Measurements from ENCODE around the gene SPTBN1.
"Not testable (repeated sequence)": the region's sequence is repeated elsewhere in the genome, so short reads cannot be mapped to it uniquely, and the experiment has no call there.

The SPTBN1 gene

DNA sequence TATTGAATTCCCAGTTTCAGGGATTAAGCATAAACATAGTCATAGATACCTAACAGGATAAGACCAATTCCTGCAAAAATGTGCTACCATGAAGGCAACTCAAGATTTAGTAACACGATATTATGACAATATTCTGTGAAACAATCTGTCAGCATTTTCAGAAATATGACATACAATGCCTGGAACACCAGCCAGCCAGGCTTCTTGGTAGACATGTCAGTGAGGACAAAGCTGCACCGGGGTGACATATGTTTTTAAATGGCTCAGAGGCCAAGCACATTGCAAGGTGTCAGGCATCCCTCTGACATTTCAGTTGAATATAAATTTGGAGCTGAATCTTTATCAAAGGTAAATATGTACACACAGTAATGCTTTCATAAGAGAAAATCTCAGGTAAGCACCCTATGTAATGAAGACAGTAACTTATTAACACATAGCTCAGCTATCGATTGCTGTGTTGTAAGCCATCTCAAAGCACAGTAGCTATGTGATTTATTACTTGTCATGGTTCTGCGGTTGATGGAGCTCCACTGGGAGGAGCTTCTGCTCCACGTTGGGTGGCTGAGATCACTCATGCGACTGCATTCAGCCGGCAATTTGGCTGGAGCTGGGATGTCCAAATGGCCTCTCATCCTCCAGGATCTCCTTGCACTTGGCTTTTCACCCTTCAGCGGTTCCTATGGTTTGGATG lies 235.5 kb downstream of the SPTBN1 start:
- in situ Hi-C loops (cut with MboI; ENCODE audit: low pct_unique_long_range_greater_than_20kb, low sequenced_read_pairs, unreplicated experiment): no loop called here
- DNase-seq (ENCODE audit: low spot score): no peak
- TF ChIP-seq, protein P1, sequence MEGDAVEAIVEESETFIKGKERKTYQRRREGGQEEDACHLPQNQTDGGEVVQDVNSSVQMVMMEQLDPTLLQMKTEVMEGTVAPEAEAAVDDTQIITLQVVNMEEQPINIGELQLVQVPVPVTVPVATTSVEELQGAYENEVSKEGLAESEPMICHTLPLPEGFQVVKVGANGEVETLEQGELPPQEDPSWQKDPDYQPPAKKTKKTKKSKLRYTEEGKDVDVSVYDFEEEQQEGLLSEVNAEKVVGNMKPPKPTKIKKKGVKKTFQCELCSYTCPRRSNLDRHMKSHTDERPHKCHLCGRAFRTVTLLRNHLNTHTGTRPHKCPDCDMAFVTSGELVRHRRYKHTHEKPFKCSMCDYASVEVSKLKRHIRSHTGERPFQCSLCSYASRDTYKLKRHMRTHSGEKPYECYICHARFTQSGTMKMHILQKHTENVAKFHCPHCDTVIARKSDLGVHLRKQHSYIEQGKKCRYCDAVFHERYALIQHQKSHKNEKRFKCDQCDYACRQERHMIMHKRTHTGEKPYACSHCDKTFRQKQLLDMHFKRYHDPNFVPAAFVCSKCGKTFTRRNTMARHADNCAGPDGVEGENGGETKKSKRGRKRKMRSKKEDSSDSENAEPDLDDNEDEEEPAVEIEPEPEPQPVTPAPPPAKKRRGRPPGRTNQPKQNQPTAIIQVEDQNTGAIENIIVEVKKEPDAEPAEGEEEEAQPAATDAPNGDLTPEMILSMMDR (IDR thresholded peaks at IDR 0.05; ENCODE audit: extremely low read depth, insufficient read depth, missing control alignments): no peak

DNA sequence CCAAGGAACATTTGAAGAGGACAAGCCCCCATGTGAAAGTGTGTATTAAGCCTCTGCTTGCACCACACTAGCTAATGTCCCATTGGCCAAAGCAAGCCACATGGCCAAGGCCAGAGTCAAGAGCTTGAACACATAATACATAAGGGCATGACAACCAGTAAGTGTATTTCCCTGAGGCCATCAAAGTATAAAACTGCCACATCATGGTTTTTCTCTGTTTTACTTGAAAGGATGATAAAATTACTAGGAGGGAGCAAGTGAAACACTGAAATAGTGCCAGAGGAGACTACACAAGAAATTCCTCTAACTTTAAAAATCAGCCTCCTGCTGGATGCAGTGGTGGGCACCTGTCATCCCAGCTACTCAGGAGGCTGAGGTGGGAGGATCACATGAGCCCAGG lies 236.4 kb downstream of the SPTBN1 start:
- no peak for DNase-seq (ENCODE audit: low spot score)
- TF ChIP-seq, protein P1 (IDR thresholded peaks at IDR 0.05; ENCODE audit: extremely low read depth, insufficient read depth, missing control alignments): no peak
- in situ Hi-C loops (cut with MboI; ENCODE audit: low pct_unique_long_range_greater_than_20kb, low sequenced_read_pairs, unreplicated experiment): no loop called here

- in situ Hi-C loops (cut with MboI; ENCODE audit: low pct_unique_long_range_greater_than_20kb, low sequenced_read_pairs, unreplicated experiment): no loop called here
- no peak for DNase-seq (ENCODE audit: low spot score)
- TF ChIP-seq, protein P1 (IDR thresholded peaks at IDR 0.05; ENCODE audit: extremely low read depth, insufficient read depth, missing control alignments): no peak
Observed at GRCh38 chr2:54695378-54695777, 239.3 kb downstream of the SPTBN1 start.

DNA sequence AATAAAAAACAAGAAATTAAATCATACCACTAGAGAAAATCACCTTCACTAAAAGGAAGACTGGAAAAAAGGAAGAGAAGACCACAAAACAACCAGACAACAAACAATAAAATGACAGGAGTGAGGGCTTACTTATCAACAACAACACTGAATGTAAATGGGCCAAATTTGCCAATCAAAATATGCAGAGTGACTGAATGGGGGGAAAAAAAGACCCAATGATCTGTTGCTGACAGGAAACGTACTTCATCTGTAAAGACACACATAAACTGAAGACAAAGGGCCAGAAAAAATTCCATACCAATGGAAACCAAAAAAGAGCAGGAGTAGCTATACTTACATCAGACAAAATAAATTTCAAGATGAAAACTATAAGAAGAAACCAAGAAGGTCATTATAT lies 241.8 kb downstream of the SPTBN1 start:
- in situ Hi-C loops (cut with MboI; ENCODE audit: low pct_unique_long_range_greater_than_20kb, low sequenced_read_pairs, unreplicated experiment): no loop called here
- DNase-seq (ENCODE audit: low spot score): no peak
- TF ChIP-seq, protein P1 (IDR thresholded peaks at IDR 0.05; ENCODE audit: extremely low read depth, insufficient read depth, missing control alignments): no peak

- in situ Hi-C loops (cut with MboI; ENCODE audit: low pct_unique_long_range_greater_than_20kb, low sequenced_read_pairs, unreplicated experiment); DNase-seq (ENCODE audit: low spot score): not testable (repeated sequence)
Observed at GRCh38 chr2:54698926-54699325, 242.8 kb downstream of the SPTBN1 start.

GRCh38 chr2:54699665-54700064 lies 243.5 kb downstream of the SPTBN1 start:
- in situ Hi-C loops (cut with MboI; ENCODE audit: low pct_unique_long_range_greater_than_20kb, low sequenced_read_pairs, unreplicated experiment): loop anchor here (10.0 to 25.0 kb wide), 2 partner anchors 175 to 587 kb away; partner anchors contain the start of gene ACYP2
- no peak for DNase-seq (ENCODE audit: low spot score)
- TF ChIP-seq, protein P1 (IDR thresholded peaks at IDR 0.05; ENCODE audit: extremely low read depth, insufficient read depth, missing control alignments): no peak

GRCh38 chr2:54701029-54701428 lies 244.9 kb downstream of the SPTBN1 start:
- in situ Hi-C loops (cut with MboI; ENCODE audit: low pct_unique_long_range_greater_than_20kb, low sequenced_read_pairs, unreplicated experiment): loop anchor here (10.0 to 25.0 kb wide), 2 partner anchors 176 to 589 kb away; partner anchors contain the start of gene ACYP2
- DNase-seq (ENCODE audit: low spot score): no peak
- TF ChIP-seq, protein P1 (IDR thresholded peaks at IDR 0.05; ENCODE audit: extremely low read depth, insufficient read depth, missing control alignments): no peak

Measured in GM13977 (cell line).